D721Med (cell line): Measurements from ENCODE around the gene PLSCR3.

Experiments
- DNase-seq: peaks from one replicate; pipeline ENCODE4 v3.0.0; 2011; ENCODE audit warnings: low spot score; ENCODE audit not compliant: insufficient read length
- FAIRE-seq: peaks from 2 replicates; lab custom pipeline; 2011; peaks lifted over from hg19 to GRCh38; lab: Jason Lieb, UNC
- TF ChIP-seq, protein P1 (sequence below): IDR thresholded peaks from 2 replicates; pipeline ENCODE4 v1.5.1; 2012; ENCODE audit warnings: mild to moderate bottlenecking, control low read depth; ENCODE audit not compliant: insufficient read depth; ENCODE audit errors: missing control alignments

Gene PLSCR3

GRCh38 chr17:7410634-7411426 is 16.5 kb upstream of the PLSCR3 start:
- TF ChIP-seq, protein P1, sequence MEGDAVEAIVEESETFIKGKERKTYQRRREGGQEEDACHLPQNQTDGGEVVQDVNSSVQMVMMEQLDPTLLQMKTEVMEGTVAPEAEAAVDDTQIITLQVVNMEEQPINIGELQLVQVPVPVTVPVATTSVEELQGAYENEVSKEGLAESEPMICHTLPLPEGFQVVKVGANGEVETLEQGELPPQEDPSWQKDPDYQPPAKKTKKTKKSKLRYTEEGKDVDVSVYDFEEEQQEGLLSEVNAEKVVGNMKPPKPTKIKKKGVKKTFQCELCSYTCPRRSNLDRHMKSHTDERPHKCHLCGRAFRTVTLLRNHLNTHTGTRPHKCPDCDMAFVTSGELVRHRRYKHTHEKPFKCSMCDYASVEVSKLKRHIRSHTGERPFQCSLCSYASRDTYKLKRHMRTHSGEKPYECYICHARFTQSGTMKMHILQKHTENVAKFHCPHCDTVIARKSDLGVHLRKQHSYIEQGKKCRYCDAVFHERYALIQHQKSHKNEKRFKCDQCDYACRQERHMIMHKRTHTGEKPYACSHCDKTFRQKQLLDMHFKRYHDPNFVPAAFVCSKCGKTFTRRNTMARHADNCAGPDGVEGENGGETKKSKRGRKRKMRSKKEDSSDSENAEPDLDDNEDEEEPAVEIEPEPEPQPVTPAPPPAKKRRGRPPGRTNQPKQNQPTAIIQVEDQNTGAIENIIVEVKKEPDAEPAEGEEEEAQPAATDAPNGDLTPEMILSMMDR: no peak
- DNase-seq (no peak), FAIRE-seq (no peak)

DNA sequence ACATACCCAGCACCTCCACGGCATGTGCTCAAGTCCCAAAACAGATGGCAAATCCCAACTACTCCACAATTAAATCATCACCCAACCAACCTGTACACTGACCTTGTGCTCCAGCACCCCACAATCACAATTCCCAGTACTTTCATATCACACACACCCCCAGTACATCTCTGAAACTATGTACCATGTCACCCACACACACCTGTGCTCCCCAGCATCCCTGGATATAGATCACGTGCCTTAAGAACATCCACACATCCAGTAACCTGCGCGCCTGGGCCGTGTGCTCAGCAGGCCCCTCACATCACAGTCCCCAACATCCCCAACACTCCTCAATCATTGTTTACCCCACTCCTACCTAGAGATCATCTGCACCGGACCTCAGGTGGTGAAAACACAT is 15.4 kb upstream of the PLSCR3 start:
- TF ChIP-seq, protein P1: no peak
- DNase-seq: no peak
- no peak for FAIRE-seq

- DNase-seq: no peak
- TF ChIP-seq, protein P1: no peak
- no peak for FAIRE-seq
Measured at GRCh38 chr17:7408863-7409262, 14.5 kb upstream of the PLSCR3 start.

GRCh38 chr17:7408252-7408727 is 14.0 kb upstream of the PLSCR3 start:
- DNase-seq (no peak), FAIRE-seq (no peak)
- TF ChIP-seq, protein P1: no peak

- FAIRE-seq (no peak), DNase-seq (no peak)
- TF ChIP-seq, protein P1: no peak
Measured at GRCh38 chr17:7407485-7408251, 13.3 kb upstream of the PLSCR3 start, which contains the start of gene NLGN2. TSS of gene NLGN2 (plus strand) at chr17:7407845. CDS start at chr17:7408256, 411 bp downstream.

GRCh38 chr17:7407082-7407481 is 12.8 kb upstream of the PLSCR3 start:
- FAIRE-seq: no peak
- TF ChIP-seq, protein P1: no peak
- DNase-seq: no peak
